Raji (cell line): Measurements from ENCODE around the gene LY6G5C.

Experiments used
- POLR2A ChIP-seq: IDR thresholded peaks from 2 replicates; pipeline ENCODE4 v1.6.1; 2011; ENCODE audit warnings: low read depth, low read length, control low read depth; ENCODE audit not compliant: insufficient read depth

Gene LY6G5C

DNA sequence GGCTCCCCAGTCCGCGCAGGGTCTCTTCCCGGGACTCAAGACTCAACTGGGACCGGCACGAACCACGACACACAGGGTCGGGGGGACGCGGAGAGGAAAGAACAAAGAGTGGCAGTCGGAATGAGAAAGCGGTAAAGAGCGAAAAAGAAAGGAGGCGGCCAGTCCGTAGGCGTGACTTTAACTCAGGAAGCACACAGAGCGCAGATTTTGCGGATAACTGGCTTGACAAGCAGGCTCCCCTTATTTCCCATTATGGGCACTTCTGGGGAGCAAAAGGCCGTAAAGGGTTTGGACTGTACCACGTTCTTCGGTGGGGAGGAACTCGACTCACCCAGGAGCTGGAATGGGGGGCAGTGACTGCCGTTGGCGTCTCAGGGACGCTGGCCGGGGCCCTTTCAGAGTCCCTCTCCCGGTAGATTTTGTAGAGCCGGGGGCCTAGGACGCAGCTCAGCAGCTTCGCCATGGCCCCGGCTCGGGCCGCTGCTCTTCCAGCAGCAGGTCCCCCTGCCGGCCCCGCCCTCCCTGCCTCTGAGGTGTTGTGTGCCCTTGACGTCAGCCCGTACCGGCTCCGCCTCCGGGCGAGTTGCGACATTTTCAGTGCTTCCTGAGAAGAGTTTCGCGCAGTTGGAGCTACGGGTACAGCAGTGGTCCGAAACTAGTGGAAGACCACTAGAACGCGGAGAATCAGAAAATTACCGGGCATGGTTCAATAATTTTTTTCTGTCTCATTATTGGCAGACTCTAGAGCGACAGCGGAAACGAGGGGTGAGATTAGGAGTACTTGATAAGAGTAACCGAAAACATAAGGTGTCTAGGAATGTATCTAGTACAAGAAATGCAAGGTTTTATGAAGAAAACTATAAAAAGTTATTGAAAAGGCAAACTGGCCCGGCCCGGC lies 22.2 kb upstream of the LY6G5C start, which contains the start of gene ABHD16A:
Gene ABHD16A, minus strand, starts transcription at position 506 of the 898 bp plus-strand sequence. Its CDS starts 43 bp downstream, at position 463.
- TF ChIP-seq POLR2A, result peak; percentile 87

DNA sequence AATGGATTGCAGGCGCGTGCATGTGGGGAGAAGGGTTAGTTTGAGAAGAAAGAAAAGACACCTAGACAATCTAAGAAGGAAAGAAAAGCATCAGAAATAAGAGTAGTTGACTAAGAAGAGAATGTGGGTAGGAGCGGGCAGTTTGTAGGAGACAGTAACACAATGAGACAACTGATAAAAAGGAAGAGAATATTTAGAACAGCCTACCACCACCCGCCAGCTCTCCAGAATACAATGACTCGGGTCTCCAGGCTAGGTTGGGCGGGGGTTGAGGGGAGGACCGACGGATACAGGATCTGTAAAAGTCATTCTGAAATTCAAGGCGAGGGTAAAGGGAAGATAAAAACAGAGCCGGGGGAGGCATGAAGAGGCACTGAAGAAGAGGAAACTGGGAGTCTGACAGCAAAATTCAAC lies 21.5 kb upstream of the LY6G5C start:
- TF ChIP-seq POLR2A, result no peak

GRCh38 chr6:31701666-31702404 lies 21.0 kb upstream of the LY6G5C start:
- no peak for TF ChIP-seq POLR2A

DNA sequence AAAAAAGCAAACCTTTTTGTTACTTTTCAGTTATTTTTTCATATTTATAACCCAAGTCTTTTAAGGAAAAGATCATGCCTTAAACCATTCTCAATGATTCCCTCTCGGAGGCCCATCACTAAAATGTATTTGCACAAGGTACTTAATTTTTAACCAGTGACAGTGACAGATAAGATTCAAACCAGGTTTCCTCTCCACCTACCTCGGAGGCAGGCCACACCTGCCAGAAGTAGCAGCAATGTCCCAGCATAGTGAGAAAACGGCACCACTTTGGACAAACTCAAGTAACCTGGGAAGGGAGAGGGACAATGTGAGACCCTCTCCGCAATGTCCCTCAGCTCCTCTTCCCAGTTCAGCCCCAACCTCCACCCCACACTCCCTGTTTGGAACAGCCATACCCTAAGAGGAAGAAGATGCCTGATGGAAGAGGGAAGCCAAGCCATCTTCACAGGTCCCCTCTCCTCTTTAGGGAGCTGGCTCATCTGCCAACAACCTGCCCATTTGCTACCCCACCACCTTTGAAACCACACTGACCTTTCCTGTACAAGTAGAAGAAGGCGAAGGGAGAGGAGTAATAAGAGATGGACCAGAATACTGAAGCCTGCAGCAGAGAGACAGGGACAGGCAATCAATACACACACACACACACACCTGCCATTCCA lies 20.0 kb upstream of the LY6G5C start:
- no peak for TF ChIP-seq POLR2A

- no peak for TF ChIP-seq POLR2A
Measured at GRCh38 chr6:31697555-31697954, 16.7 kb upstream of the LY6G5C start.

GRCh38 chr6:31693535-31693934 lies 12.7 kb upstream of the LY6G5C start:
- TF ChIP-seq POLR2A, result no peak

DNA sequence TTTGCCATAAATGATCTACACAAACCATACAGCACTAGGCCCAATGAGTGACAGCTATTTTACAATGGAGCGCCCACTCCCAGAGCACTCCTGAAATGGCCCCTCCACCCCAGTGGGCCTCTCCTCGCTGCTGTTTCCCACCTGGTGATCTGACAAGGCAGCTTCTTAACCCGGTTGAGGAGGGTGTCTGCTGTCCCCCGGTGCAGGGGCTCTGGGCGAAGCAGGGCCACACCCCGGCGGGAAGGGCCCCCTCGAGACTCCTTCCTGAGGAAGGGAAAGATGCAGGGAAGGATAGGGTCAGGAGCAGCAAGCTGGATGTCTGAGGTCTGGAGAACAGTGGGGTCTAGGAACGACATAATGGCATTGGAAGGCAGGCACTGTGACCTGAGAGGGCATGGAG lies 12.0 kb upstream of the LY6G5C start:
- no peak for TF ChIP-seq POLR2A

DNA sequence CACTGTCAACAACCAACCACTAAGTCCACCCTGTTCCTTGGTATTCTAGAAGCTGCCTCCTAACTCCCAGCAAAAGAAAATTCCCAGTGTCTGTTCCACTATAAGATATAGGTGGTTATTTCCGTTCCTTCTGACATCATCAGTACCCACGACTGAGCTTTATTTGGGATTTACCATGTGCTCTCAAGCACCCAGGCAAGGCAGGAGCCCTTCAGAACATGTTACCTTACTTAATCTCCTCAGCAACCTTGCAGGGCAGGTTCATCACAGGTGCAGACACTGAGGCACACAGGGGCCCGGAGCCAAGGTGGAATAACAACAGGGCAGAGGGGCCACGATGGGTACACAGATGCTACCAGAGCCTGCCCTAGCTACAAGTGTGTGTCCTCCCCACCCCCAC lies 11.5 kb upstream of the LY6G5C start:
- no peak for TF ChIP-seq POLR2A

GRCh38 chr6:31691564-31692108 lies 10.8 kb upstream of the LY6G5C start:
- TF ChIP-seq POLR2A, result no peak

DNA sequence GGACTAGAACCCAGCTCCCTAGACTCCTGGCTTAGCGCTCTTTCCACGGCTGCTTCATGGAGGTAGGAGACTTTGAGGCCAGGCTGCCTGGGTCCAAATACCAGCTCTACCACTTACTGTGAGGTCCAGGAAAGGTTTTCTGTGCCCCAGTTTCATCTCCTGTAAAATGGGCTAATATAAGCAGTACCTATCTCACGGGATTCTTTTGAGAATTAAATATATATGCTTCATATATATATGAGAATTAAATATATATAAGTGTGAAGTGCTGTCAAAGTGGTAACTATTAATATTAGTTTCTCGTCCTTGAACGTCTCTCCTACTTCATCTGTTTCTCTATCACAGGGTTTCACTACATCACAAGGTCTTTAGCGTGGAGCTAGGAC lies 10.2 kb upstream of the LY6G5C start:
- no peak for TF ChIP-seq POLR2A

DNA sequence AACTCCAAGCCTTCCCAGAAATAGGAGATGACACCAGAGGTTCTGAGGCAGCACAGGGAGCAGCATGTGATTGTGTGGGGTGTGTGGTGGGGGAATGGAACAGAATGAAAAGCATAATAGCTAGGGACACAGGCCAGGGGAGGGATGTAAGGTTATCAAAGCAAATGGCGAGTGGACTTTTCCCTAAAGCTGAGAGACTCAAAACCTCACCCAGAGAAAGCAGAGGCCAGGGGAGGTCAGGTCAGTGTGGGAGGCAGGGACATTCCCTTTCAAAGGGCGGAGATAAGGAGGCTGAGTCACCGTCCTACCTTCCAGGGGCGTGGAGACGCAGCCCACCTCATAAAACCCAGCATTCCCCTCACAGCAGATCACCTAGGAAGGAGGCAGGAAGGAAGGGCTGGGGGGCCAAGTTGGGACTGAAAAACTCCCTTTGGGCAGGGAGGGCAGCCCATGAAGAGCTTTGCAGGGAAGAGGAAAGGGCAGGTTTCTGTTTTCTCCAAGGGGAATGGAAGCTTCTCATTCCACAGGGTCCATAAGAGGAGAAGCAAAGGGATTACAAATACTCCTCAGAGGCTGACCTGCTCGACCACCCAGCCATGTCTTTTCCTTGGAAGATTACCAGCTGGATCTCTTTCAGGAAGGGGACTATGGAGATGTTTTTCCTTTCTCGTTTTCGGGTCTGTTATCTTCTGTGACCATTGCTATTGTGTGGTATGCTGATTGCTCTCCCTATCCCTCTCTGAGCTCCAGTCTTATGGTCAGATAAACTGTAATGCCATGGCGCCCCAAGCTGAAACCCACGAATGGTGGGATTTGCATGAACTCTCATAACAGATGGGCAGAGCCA lies 9.6 kb upstream of the LY6G5C start:
- no peak for TF ChIP-seq POLR2A

GRCh38 chr6:31689249-31690110 lies 8.6 kb upstream of the LY6G5C start:
- TF ChIP-seq POLR2A, result no peak

- TF ChIP-seq POLR2A, result no peak
Measured at GRCh38 chr6:31687860-31688693, 7.2 kb upstream of the LY6G5C start.
